ENCODE measurements around the gene MGST2. TPM values are rescaled to one million over a fixed set of nuclear protein-coding genes. Genes with fewer than 3 reads are reported as not detected.

Gene MGST2
- total RNA-seq, 1 donor from 2014 or later: 0.71 TPM

GRCh38 chr4:139734875-139735380, 69.3 kb downstream of the MGST2 start:
- H3K9me3 Mint-ChIP-seq: no peaks in the 10 kb centered on the region
- CTCF ChIA-PET: interaction anchor here (0.7 to 5.6 kb wide), 7 partner anchors 314 to 875 kb away, joined by 3 to 42 read pairs (median 4); no protein-coding TSS in a partner anchor
- peak; percentile 87 for ATAC-seq (ENCODE audit: low read depth)

GRCh38 chr4:139735381-139736273, 70.0 kb downstream of the MGST2 start:
- ATAC-seq (ENCODE audit: low read depth): peak; percentile 13
- peak; percentile 32 for DNase-seq
- no peak overlapping the region for H3K27ac Mint-ChIP-seq
- H3K27me3 Mint-ChIP-seq: peaks cover 13% of the 10 kb centered on the region
- peak overlapping the region; percentile 76 for H3K4me3 Mint-ChIP-seq
- TF ChIP-seq CTCF (IDR thresholded peaks at IDR 0.05): no peak
- ChIA-PET CTCF (interaction anchor here (0.6 to 5.6 kb wide), 5 partner anchors 132 to 638 kb away, joined by 3 to 42 read pairs (median 4); partner anchors contain the start of gene SCOC), POLR2A (no interaction called here)
- no peaks in the 10 kb centered on the region for H3K36me3 Mint-ChIP-seq (ENCODE audit: low read depth)
- H3K4me1 Mint-ChIP-seq: peaks cover 15% of the 10 kb centered on the region
- H3K9me3 Mint-ChIP-seq: no peaks in the 10 kb centered on the region
- intact Hi-C loops (cut with micrococcal nuclease): loop anchor here (1.0 to 5.0 kb wide), 7 partner anchors 212 to 877 kb away; no protein-coding TSS in a partner anchor

More at GRCh38 chr4:139734875-139735380, 69.3 kb downstream of the MGST2 start:
- POLR2A ChIA-PET: no interaction called here
- DNase-seq: peak; percentile 66
- H3K27ac Mint-ChIP-seq: no peak overlapping the region
- TF ChIP-seq CTCF (IDR thresholded peaks at IDR 0.05): no peak
- no peaks in the 10 kb centered on the region for H3K36me3 Mint-ChIP-seq (ENCODE audit: low read depth)
- H3K4me3 Mint-ChIP-seq: peak overlapping the region; percentile 76
- H3K27me3 Mint-ChIP-seq: peaks cover 13% of the 10 kb centered on the region
- intact Hi-C loops (cut with micrococcal nuclease): loop anchor here (1.0 to 5.0 kb wide), 8 partner anchors 212 to 877 kb away; no protein-coding TSS in a partner anchor
- peaks cover 15% of the 10 kb centered on the region for H3K4me1 Mint-ChIP-seq

- H3K4me3 Mint-ChIP-seq: no peak overlapping the region
- H3K9me3 Mint-ChIP-seq: no peaks in the 10 kb centered on the region
- ATAC-seq (ENCODE audit: low read depth) (no peak), DNase-seq (no peak)
- no peak overlapping the region for H3K27ac Mint-ChIP-seq
- ChIA-PET POLR2A (no interaction called here), CTCF (interaction anchor here (0.6 to 5.6 kb wide), 4 partner anchors 133 to 637 kb away, joined by 3 to 42 read pairs (median 4); partner anchors contain the start of gene SCOC)
- H3K36me3 Mint-ChIP-seq (ENCODE audit: low read depth): no peaks in the 10 kb centered on the region
- intact Hi-C loops (cut with micrococcal nuclease): loop anchor here (5.0 kb wide), 1 partner anchor 876 kb away; no protein-coding TSS in a partner anchor
- no peak for TF ChIP-seq CTCF (IDR thresholded peaks at IDR 0.05)
- H3K4me1 Mint-ChIP-seq: peaks cover 15% of the 10 kb centered on the region
- H3K27me3 Mint-ChIP-seq: peaks cover 13% of the 10 kb centered on the region
Observed at GRCh38 chr4:139736274-139736660, 70.6 kb downstream of the MGST2 start.

GRCh38 chr4:139736661-139737060, 71.0 kb downstream of the MGST2 start:
- ChIA-PET POLR2A (no interaction called here), CTCF (interaction anchor here (0.6 to 5.6 kb wide), 4 partner anchors 133 to 637 kb away, joined by 3 to 42 read pairs (median 4); partner anchors contain the start of gene SCOC)
- H3K9me3 Mint-ChIP-seq: no peaks in the 10 kb centered on the region
- ATAC-seq (ENCODE audit: low read depth): no peak
- H3K27me3 Mint-ChIP-seq: peaks cover 13% of the 10 kb centered on the region
- DNase-seq: no peak
- no peak overlapping the region for H3K4me3 Mint-ChIP-seq
- intact Hi-C loops (cut with micrococcal nuclease): loop anchor here (5.0 kb wide), 1 partner anchor 876 kb away; no protein-coding TSS in a partner anchor
- peaks cover 15% of the 10 kb centered on the region for H3K4me1 Mint-ChIP-seq
- TF ChIP-seq CTCF (IDR thresholded peaks at IDR 0.05): no peak
- no peak overlapping the region for H3K27ac Mint-ChIP-seq
- H3K36me3 Mint-ChIP-seq (ENCODE audit: low read depth): no peaks in the 10 kb centered on the region
